ENCODE results near the gene TMPRSS4.
"Not testable (repeated sequence)": the region's sequence is repeated elsewhere in the genome, so short reads cannot be mapped to it uniquely, and the experiment has no call there.

Gene TMPRSS4

DNA sequence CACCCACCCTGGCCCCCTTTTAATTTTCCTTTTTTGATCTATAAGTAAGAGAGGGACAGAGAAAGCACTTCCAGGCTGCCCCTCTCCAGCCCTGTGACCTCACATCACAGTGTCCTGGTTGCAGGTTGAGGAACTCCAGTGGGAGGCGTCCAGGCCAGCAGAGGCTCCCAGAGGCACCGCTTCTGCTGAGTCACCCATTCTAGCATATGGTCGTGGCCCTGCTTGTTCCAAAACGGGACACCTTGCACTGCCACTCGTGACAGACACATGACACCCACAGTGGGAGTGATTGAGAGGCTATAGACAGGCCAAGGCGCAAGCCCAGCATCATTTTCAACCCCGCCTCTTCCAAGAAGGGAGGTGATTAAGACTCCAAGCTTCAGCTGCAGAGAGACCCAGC, 16.0 kb upstream of the TMPRSS4 start:
- Mint-ChIP-seq H3K36me3 (no peaks in the 10 kb centered on the region), H3K9me3 (no peaks in the 10 kb centered on the region), H3K4me1 (no peaks in the 10 kb centered on the region), H3K27ac (no peak overlapping the region), H3K27me3 (peaks cover 17 to 24% of the 10 kb centered on the region in 2 donors), H3K4me3 (no peak overlapping the region)
- no peak for DNase-seq
- ATAC-seq (replicated peaks) = no peak

DNA sequence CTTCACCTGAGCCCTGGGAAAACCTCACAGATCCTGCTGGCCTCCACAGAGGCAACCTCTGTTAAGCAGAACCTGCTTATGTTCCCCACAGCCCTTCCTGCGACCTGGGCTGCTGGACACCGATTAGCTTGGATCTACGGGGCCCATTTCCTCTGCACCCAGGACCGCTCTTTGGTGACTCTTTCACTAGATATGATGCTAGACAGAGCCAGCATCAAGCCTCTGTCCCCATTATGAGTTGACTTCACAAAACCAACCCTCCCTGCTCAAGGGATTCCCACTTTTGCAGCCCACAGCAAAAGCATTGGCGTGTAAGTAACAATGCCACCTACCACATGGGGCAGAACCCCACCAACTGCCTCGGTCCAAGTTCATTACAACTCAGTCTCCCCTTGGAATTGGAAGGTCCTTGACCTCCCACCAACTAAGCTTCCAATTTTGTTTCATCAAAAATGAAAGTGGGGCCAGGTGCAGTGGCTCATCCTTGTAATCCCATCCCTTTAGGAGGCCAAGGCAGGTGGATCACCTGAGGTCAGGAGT, 15.2 kb upstream of the TMPRSS4 start:
- DNase-seq (no peak), ATAC-seq (replicated peaks) (no peak)
- no peak overlapping the region for H3K27ac Mint-ChIP-seq
- H3K27me3 Mint-ChIP-seq = peaks cover 16 to 24% of the 10 kb centered on the region in 2 donors
- no peaks in the 10 kb centered on the region for H3K4me1 Mint-ChIP-seq
- H3K9me3 Mint-ChIP-seq = no peaks in the 10 kb centered on the region
- no peak overlapping the region for H3K4me3 Mint-ChIP-seq
- H3K36me3 Mint-ChIP-seq = no peaks in the 10 kb centered on the region

- H3K27ac Mint-ChIP-seq; H3K4me1 Mint-ChIP-seq; ATAC-seq (replicated peaks); H3K4me3 Mint-ChIP-seq; DNase-seq; H3K9me3 Mint-ChIP-seq; H3K36me3 Mint-ChIP-seq: not testable (repeated sequence)
- H3K27me3 Mint-ChIP-seq = peaks cover 11 to 19% of the 10 kb centered on the region in 2 donors
Observed at GRCh38 chr11:118062181-118062580, 14.7 kb upstream of the TMPRSS4 start.

DNA sequence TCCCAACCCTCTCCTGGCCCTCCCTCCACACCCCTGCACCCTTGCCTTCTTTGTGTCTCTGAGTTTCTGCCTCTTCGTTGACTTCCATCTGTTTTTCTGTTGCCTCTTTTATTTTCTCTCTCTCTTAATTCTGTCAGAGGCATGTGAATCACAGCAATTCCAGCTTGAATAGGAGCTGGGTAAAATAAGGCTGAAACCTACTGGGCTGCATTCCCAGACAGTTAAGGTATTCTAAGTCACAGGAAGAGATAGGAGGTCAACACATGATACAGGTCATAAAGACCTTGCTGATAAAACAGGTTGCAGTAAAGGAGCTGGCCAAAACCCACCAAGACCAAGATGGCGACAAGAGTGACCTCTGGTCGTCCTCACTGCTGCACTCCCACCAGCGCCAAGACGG, 14.2 kb upstream of the TMPRSS4 start:
- ATAC-seq (replicated peaks); H3K4me1 Mint-ChIP-seq; DNase-seq; H3K9me3 Mint-ChIP-seq; H3K36me3 Mint-ChIP-seq; H3K4me3 Mint-ChIP-seq; H3K27ac Mint-ChIP-seq: not testable (repeated sequence)
- H3K27me3 Mint-ChIP-seq = peaks cover 7 to 15% of the 10 kb centered on the region in 2 donors

GRCh38 chr11:118064956-118065355, 11.9 kb upstream of the TMPRSS4 start:
- Mint-ChIP-seq H3K4me3 (no peak overlapping the region), H3K9me3 (no peaks in the 10 kb centered on the region), H3K4me1 (no peaks in the 10 kb centered on the region), H3K27ac (no peak overlapping the region), H3K36me3 (no peaks in the 10 kb centered on the region), H3K27me3 (peaks cover 12 to 14% of the 10 kb centered on the region in 2 donors)
- ATAC-seq (replicated peaks) (no peak), DNase-seq (no peak)

DNA sequence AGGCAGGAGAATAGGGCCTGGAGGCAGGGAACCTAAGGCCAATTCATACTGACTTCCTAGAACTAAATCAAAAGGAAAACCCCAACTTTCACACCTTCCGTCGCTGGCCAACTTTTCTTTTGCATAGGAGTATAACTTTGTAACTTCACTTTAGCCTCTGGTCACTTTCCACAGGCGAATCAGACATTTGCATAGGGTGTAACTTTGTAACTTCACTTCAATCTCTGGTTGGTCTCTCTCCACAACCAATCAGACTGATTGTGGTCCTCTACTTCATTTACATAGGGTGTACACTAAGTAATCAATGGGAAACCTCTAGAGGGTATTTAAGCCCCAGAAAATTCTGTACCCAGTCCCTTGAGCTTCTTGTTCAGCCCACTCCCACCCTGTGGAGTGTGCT, 11.5 kb upstream of the TMPRSS4 start:
- H3K4me3 Mint-ChIP-seq = no peak overlapping the region
- no peak for ATAC-seq (replicated peaks)
- no peak for DNase-seq
- H3K9me3 Mint-ChIP-seq = no peaks in the 10 kb centered on the region
- H3K27me3 Mint-ChIP-seq = peaks cover 12 to 14% of the 10 kb centered on the region in 2 donors
- no peak overlapping the region for H3K27ac Mint-ChIP-seq
- no peaks in the 10 kb centered on the region for H3K4me1 Mint-ChIP-seq
- H3K36me3 Mint-ChIP-seq = no peaks in the 10 kb centered on the region

DNA sequence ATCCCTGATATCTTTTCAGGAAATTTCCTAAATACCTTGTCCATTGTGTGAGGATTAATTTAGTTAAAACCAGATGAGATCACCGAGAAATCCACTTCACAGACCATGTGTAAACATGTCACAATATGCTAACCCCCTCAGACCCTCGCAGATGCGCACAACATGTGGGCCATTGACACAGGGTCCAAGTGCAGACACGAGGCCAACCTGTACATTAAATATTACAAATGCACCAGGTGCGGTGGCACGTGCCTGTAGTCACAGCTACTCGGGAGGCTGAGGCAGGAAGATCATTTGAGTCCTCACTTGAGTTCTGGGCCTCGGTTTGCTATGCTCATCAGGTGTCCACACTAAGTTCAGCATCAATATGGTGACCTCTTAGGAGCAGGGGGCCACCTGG, 9.9 kb upstream of the TMPRSS4 start:
- H3K27me3 Mint-ChIP-seq = peaks cover 17 to 18% of the 10 kb centered on the region in 2 donors
- no peak overlapping the region for H3K4me3 Mint-ChIP-seq
- ATAC-seq (replicated peaks) = no peak
- no peaks in the 10 kb centered on the region for H3K4me1 Mint-ChIP-seq
- no peak for DNase-seq
- no peaks in the 10 kb centered on the region for H3K9me3 Mint-ChIP-seq
- no peaks in the 10 kb centered on the region for H3K36me3 Mint-ChIP-seq
- no peak overlapping the region for H3K27ac Mint-ChIP-seq

- H3K27me3 Mint-ChIP-seq = peaks cover 15 to 19% of the 10 kb centered on the region in 2 donors
- no peak overlapping the region for H3K27ac Mint-ChIP-seq
- no peaks in the 10 kb centered on the region for H3K36me3 Mint-ChIP-seq
- no peaks in the 10 kb centered on the region for H3K9me3 Mint-ChIP-seq
- DNase-seq (no peak), ATAC-seq (replicated peaks) (no peak)
- H3K4me3 Mint-ChIP-seq = no peak overlapping the region
- H3K4me1 Mint-ChIP-seq = no peaks in the 10 kb centered on the region
Observed at GRCh38 chr11:118068206-118068944, 8.5 kb upstream of the TMPRSS4 start.

DNA sequence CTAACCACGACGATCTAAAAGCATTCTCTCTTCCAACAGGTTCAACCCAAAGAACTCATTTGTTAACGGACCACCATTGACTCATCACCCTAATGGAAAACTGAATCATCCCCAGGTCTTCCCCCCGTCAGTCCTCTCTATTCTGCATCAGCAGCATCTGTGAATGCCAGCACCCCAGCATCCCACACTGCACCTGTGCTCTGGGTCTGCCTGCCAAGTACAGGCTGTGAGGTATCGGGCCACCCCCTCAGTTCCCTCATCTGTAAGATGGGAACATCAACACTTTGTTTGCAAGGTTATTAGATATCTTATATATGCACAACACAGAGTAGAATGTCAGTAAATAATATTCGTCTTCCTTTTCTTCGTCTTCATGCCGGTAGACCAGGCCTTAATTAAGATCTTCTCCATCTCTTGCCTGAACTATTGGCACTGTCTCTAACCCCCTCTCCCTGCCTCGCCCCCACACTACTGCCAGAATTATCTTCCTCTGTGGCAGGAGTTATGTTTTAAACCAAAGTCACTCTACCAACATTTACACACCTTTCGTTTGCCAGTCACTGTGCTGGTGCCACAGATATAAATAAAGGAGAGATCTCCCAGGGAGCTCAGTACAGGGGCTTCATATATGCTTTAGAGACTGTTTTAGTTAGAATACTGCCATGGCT, 7.8 kb upstream of the TMPRSS4 start:
- no peaks in the 10 kb centered on the region for H3K4me1 Mint-ChIP-seq

DNA sequence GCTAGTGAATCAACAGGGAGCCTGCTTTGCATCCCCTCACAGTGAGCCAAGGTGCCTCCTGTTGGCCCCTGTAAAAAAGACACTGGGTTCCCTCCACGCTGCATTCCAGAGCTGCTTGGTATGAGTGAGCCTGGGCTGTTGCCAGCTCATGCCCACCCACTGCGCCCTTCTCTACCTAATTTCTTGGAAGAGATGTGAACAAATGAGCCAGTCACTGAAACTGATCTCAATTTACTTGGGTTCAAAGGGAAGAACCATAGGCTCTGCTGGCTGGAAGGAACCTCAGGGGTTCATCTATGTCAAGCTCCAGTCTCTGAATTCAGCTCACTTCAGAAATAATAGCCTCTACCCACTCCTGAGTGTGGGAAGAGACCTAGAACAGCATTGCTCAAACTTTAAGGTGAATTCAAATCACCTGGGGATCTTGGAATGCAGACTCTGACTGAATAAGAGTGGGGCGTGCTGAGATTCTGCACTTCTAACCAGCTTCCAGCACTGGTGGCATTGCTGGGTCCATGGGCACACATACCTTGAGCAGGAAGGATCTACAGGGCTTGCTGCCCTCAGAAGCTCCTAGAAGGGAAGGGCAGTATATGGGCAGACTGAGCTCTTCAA, 5.4 kb upstream of the TMPRSS4 start:
- Mint-ChIP-seq H3K9me3 (no peaks in the 10 kb centered on the region), H3K4me1 (peaks cover under 1 to 2% of the 10 kb centered on the region in 2 donors), H3K4me3 (no peak overlapping the region), H3K27me3 (peaks cover 12 to 18% of the 10 kb centered on the region in 2 donors), H3K27ac (no peak overlapping the region), H3K36me3 (no peaks in the 10 kb centered on the region)
- no peak for DNase-seq
- no peak for ATAC-seq (replicated peaks)

More for the DNA sequence above, 7.8 kb upstream of the TMPRSS4 start:
- DNase-seq (no peak), ATAC-seq (replicated peaks) (no peak)
- Mint-ChIP-seq H3K36me3 (no peaks in the 10 kb centered on the region), H3K4me3 (no peak overlapping the region), H3K27ac (no peak overlapping the region), H3K27me3 (peaks cover 14 to 19% of the 10 kb centered on the region in 2 donors), H3K9me3 (no peaks in the 10 kb centered on the region)

DNA sequence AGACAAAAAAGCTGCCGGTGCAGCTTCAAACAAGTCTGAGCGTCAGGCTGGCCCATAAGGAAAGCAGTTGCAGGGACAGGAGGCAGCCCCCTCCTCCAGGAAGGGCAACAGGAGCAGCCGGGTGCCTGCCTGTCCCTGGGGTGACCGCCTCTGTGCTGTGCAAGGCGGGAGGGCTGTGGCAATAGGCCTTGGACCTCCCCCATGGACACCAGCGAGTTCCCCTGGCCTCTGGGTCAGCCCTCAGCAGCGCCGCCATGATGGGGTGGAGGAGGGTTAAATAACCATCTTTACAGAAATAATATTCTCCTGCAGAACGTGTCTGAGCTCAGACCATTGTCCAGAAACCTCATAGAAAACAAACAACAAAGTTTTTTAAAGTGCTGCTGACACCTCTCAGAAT, 3.3 kb upstream of the TMPRSS4 start:
- DNase-seq (no peak), ATAC-seq (replicated peaks) (no peak)
- Mint-ChIP-seq H3K4me1 (peaks cover 2 to 6% of the 10 kb centered on the region in 2 donors), H3K9me3 (no peaks in the 10 kb centered on the region), H3K4me3 (no peak overlapping the region), H3K27me3 (peaks cover 12 to 24% of the 10 kb centered on the region in 2 donors), H3K27ac (no peak overlapping the region), H3K36me3 (no peaks in the 10 kb centered on the region)

DNA sequence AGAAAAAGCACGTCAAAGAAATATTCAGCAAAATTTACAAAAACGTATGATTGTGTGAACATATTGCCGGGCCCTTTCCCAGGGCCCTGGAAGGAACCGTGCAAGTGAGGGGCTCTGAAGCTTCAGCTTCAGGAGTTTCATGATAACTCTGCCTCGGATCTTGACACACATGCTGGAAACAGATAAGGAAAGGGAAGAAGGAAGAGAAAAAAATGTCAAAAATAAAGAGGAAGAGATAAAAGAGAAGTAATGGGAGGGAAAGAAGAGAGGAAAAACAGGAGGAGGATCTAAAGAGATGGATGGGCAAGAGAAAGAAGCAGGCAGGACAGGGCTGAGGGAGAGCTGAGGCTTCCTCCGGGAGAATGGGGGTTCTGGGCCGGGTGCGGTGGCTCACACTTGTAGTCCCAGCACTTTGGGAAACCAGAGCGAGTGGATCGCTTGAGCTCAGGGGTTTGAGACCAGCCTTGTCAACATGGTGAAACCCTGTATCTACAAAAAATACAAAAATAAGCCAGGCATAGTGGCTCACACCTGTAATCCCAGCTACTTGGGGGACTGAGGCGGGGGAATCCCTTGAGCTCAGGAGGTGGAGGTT, 2.7 kb upstream of the TMPRSS4 start:
- Mint-ChIP-seq H3K9me3 (no peaks in the 10 kb centered on the region), H3K36me3 (no peaks in the 10 kb centered on the region), H3K27me3 (peaks cover 12 to 24% of the 10 kb centered on the region in 2 donors), H3K4me1 (peaks cover 2 to 6% of the 10 kb centered on the region in 2 donors), H3K4me3 (no peak overlapping the region), H3K27ac (peak overlapping the region; percentile 15)
- ATAC-seq (replicated peaks) (no peak), DNase-seq (no peak)

DNA sequence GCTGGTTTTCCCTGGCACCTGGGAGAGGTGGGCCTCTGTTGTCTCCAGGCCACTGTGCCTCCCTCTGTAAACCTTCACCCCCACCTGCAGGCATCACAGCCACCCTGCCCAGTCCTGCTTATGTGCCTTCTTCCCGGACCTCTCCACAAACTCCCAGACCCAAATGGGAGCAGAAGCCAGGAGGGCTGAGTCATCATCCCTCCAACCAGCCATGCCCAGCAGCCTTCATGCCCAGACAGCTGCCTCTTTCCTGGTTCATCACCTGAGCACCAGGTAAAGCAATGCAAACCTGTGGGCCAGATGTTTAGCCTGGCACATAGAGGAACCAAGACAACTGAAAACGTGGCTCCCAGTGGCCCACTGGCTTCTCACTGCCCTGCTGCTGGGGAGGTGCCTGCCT, 2.1 kb upstream of the TMPRSS4 start:
- peaks cover 12 to 24% of the 10 kb centered on the region in 2 donors for H3K27me3 Mint-ChIP-seq
- no peak overlapping the region for H3K27ac Mint-ChIP-seq
- no peaks in the 10 kb centered on the region for H3K9me3 Mint-ChIP-seq
- H3K4me3 Mint-ChIP-seq = no peak overlapping the region
- H3K4me1 Mint-ChIP-seq = peaks cover 2 to 6% of the 10 kb centered on the region in 2 donors
- no peak for ATAC-seq (replicated peaks)
- DNase-seq = no peak
- no peaks in the 10 kb centered on the region for H3K36me3 Mint-ChIP-seq

GRCh38 chr11:118078911-118079411, 2.1 kb downstream of the TMPRSS4 start:
- Mint-ChIP-seq H3K36me3 (no peaks in the 10 kb centered on the region), H3K27ac (no peak overlapping the region), H3K4me1 (peaks cover 7 to 8% of the 10 kb centered on the region in 2 donors), H3K9me3 (no peaks in the 10 kb centered on the region), H3K27me3 (peaks cover 10 to 34% of the 10 kb centered on the region in 2 donors), H3K4me3 (no peak overlapping the region)
- ATAC-seq (replicated peaks) (no peak), DNase-seq (no peak)
